GM23248 (cell line): ENCODE data around the gene APH1B. TPM values are rescaled to one million over a fixed set of nuclear protein-coding genes. Genes with fewer than 3 reads are reported as not detected.

ENCODE experiments used
- DNase-seq: peaks from one replicate; pipeline ENCODE4 v3.0.0-alpha.2; 2015
- H2AFZ ChIP-seq: fragments of 200-600 bp; sonication (generic); 2 replicates; pipeline ENCODE4 v1.6.1; 2016; ENCODE audit warnings: antibody characterized with exemption
- H3F3A ChIP-seq: fragments of 200-600 bp; sonication (generic); 2 replicates; pipeline ENCODE4 v1.6.1; 2016; ENCODE audit warnings: mild to moderate bottlenecking, antibody characterized with exemption, mixed run types; ENCODE audit not compliant: insufficient read depth
- H3K27ac ChIP-seq: fragments of 200-600 bp; sonication (generic); 2 replicates; pipeline ENCODE4 v1.5.1; 2016; ENCODE audit warnings: mild to moderate bottlenecking
- H3K27me3 ChIP-seq: fragments of 200-600 bp; sonication (generic); replicated peaks from 2 replicates; pipeline ENCODE4 v1.6.1; 2016; ENCODE audit warnings: mild to moderate bottlenecking; ENCODE audit not compliant: insufficient read depth
- H3K36me3 ChIP-seq: fragments of 200-600 bp; sonication (generic); 2 replicates; pipeline ENCODE4 v1.6.1; 2016; ENCODE audit warnings: low read depth, mild to moderate bottlenecking
- H3K4me1 ChIP-seq: fragments of 200-600 bp; sonication (generic); 2 replicates; pipeline ENCODE4 v1.6.1; 2016; ENCODE audit warnings: mild to moderate bottlenecking; ENCODE audit not compliant: insufficient read depth
- H3K4me2 ChIP-seq: fragments of 200-600 bp; sonication (generic); one replicate; pipeline ENCODE4 v1.6.1; 2016; ENCODE audit warnings: mild to moderate bottlenecking; ENCODE audit not compliant: unreplicated experiment
- H3K4me3 ChIP-seq: fragments of 200-600 bp; sonication (generic); 2 replicates; pipeline ENCODE4 v1.5.1; 2016; ENCODE audit warnings: mild to moderate bottlenecking
- H3K79me2 ChIP-seq: fragments of 200-600 bp; sonication (generic); 2 replicates; pipeline ENCODE4 v1.6.1; 2016; ENCODE audit warnings: mild to moderate bottlenecking; ENCODE audit not compliant: insufficient read depth
- H3K9ac ChIP-seq: fragments of 200-600 bp; sonication (generic); 2 replicates; pipeline ENCODE4 v1.6.1; 2016; ENCODE audit warnings: mild to moderate bottlenecking
- H3K9me2 ChIP-seq: fragments of 200-600 bp; sonication (generic); 2 replicates; pipeline ENCODE4 v1.6.1; 2016; ENCODE audit warnings: mixed run types, mild to moderate bottlenecking, moderate library complexity; ENCODE audit not compliant: insufficient read depth
- H3K9me3 ChIP-seq: fragments of 200-600 bp; sonication (generic); one replicate; pipeline ENCODE4 v1.6.1; 2017; ENCODE audit warnings: low read depth
- H4K20me1 ChIP-seq: fragments of 200-600 bp; sonication (generic); 2 replicates; pipeline ENCODE4 v1.6.0; 2016; ENCODE audit not compliant: insufficient read depth
- EZH2 ChIP-seq: fragments of 200-600 bp; sonication (generic); IDR thresholded peaks from 2 replicates; pipeline ENCODE4 v1.6.1; 2018; ENCODE audit warnings: antibody characterized with exemption, mild to moderate bottlenecking; ENCODE audit not compliant: insufficient read depth, poor library complexity, severe bottlenecking
- EZH2phosphoT487 ChIP-seq: fragments of 200-600 bp; sonication (generic); IDR thresholded peaks from 2 replicates; pipeline ENCODE4 v1.6.1; 2018; ENCODE audit warnings: antibody characterized with exemption, moderate library complexity, mild to moderate bottlenecking, low read depth; ENCODE audit not compliant: insufficient read depth
- WGBS, 2 experiments: methylation state at CpG; one replicate each; pipeline ENCODE4 v1.1.6; 2015 to 2017; ENCODE audit warnings: low lambda C conversion rate in 2 of 2, low coverage in 1 of 2; ENCODE audit errors: missing lambda C conversion rate in 2 of 2; 5-methylcytosine and 5-hydroxymethylcytosine counted together
- in situ Hi-C: fragments of 300-500 bp; cut with MboI; formaldehyde crosslinking; loops from 2 replicates; pipeline ENCODE4 v1.15.0; 2020
- polyA plus RNA-seq: library from polyadenylated mRNA; unstranded; fragments of >200 nt; fragmentation: Nextera tagmentation; extraction: Ambion mirVana; gene quantifications from 2 replicates; pipeline ENCODE4 v1.2.1, GENCODE V29; 2016
- total RNA-seq: library from RNA; depleted of rRNA; stranded (reverse); fragments of >200 nt; shearing (Covaris generic); gene quantifications from 2 replicates; pipeline ENCODE4 v1.2.3, GENCODE V29; 2014; rRNA removed

Gene APH1B
- total and polyA plus RNA-seq, 2 experiments from 2014 or later: 15.8 to 40.5 TPM

DNA sequence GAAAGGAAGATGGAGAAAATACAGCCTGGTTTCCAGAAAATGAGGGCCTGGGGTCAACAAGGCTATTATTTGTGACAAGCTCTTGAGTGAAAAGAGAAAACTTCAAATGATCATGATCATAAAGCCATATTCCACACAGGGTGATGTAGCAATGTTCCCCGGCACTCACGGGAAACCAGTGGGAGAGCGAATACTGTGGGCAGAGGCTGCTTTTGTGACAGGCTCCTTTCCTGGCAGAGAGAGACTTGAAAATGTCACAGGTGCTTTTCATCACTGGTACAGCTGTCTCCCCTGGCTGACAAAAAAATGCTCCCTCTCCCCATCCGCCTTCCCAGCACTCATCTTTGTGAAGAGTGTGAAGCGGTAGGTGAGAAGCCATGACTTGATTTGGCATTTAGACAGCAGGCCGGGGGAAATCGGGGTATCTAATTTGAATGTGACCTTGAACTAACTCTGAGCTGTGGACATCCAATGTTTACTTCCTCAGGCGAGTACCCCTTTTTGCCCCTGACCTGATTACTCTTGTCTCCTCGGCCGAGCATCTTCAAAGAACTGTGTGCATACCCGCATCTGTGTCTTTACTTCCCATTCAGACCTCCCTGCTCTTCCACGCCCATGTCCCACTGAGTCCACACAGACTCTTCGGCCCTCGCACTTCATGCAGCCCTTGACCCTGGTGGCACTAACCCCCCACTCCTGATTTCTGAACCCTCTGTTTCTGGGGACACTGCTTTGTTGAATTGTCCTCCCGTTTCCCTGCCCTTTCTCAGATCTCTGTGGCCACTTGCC lies 81.0 kb downstream of the APH1B start:
- H3K9me3 ChIP-seq: no peaks in the 10 kb centered on the region
- in situ Hi-C loops: no loop called here
- no peak overlapping the region for H3K9ac ChIP-seq
- no peaks in the 10 kb centered on the region for H3K79me2 ChIP-seq
- no peak for DNase-seq
- no peak overlapping the region for H3K4me3 ChIP-seq
- 85 to 87% methylated on average over 15 of the region's 15 CpGs for WGBS, 2 experiments
- no peaks in the 10 kb centered on the region for H3K36me3 ChIP-seq
- no peak overlapping the region for H2AFZ ChIP-seq
- H3K27ac ChIP-seq: no peak overlapping the region
- H3K27me3 ChIP-seq: no peaks in the 10 kb centered on the region
- H4K20me1 ChIP-seq: no peaks in the 10 kb centered on the region
- no peaks in the 10 kb centered on the region for H3F3A ChIP-seq
- H3K9me2 ChIP-seq: no peaks in the 10 kb centered on the region
- TF ChIP-seq EZH2: no peak
- no peak for TF ChIP-seq EZH2phosphoT487
- no peak overlapping the region for H3K4me2 ChIP-seq
- no peaks in the 10 kb centered on the region for H3K4me1 ChIP-seq

Other genes starting within 250 kb of the APH1B start
- 1,935 and 2,012 TPM in 2 replicates for gene TPM1, start 234.9 kb upstream of the APH1B start, total RNA-seq
- gene TPM1, start 234.9 kb upstream of the APH1B start, polyA plus RNA-seq: 3,029 and 3,072 TPM in 2 replicates
- 27.1 and 27.3 TPM in 2 replicates for gene LACTB, start 155.7 kb upstream of the APH1B start, total RNA-seq
- gene LACTB, start 155.7 kb upstream of the APH1B start, polyA plus RNA-seq: 35.8 and 39.7 TPM in 2 replicates
- gene RPS27L, start 120.1 kb upstream of the APH1B start, total RNA-seq: 110 and 151 TPM in 2 replicates
- 1,175 and 1,181 TPM in 2 replicates for gene RPS27L, start 120.1 kb upstream of the APH1B start, polyA plus RNA-seq
- gene RAB8B, start 88.0 kb upstream of the APH1B start, total RNA-seq: 54.3 and 54.6 TPM in 2 replicates
- 37.8 and 43.6 TPM in 2 replicates for gene RAB8B, start 88.0 kb upstream of the APH1B start, polyA plus RNA-seq
- gene CA12, start 104.2 kb downstream of the APH1B start, total RNA-seq: 41.1 and 41.8 TPM in 2 replicates
- 40.9 and 42.1 TPM in 2 replicates for gene CA12, start 104.2 kb downstream of the APH1B start, polyA plus RNA-seq
- gene USP3, start 227.0 kb downstream of the APH1B start, total RNA-seq: 21.0 and 24.5 TPM in 2 replicates
- gene USP3, start 227.0 kb downstream of the APH1B start, polyA plus RNA-seq: 15.4 and 16.1 TPM in 2 replicates